Spleen (tissue), 7 donors: Measurements from ENCODE around the gene HCN3.

Experiments
- POLR2A ChIP-seq, 3 donors: fragments of 450-650 bp; IDR thresholded peaks; one replicate each; pipeline ENCODE4 v1.5.1; 2017; ENCODE audit warnings: antibody characterized with exemption in 3 of 3, mild to moderate bottlenecking in 1 of 3
- POLR2AphosphoS5 ChIP-seq, 3 donors: sonication (generic); formaldehyde crosslinking; IDR thresholded peaks; one replicate each; pipeline ENCODE4 v1.5.1; 2017; ENCODE audit warnings: antibody characterized with exemption in 3 of 3
- TF ChIP-seq, protein P1 (sequence below), 11 experiments: fragments of 200-600 bp in 7 of 11; fragments of 450-650 bp in 4 of 11; sonication (generic) in 4 of 11; IDR thresholded peaks in 8 of 11; conservative IDR thresholded peaks in 3 of 11; 1 replicate in 7 of 11; 2 replicates in 4 of 11; pipeline versions ENCODE4 v1.4.0 to v1.8.0; 2016 to 2021; ENCODE audit warnings: antibody characterized with exemption in 11 of 11, inconsistent platforms in 4 of 11, mild to moderate bottlenecking in 1 of 11
- donor health status: DM: no; HTN: no; CAD: no; lungs with moderate emphysema.
- donor health status: DM: no; HTN: no; CAD: no.
- donor health status: DM: no; HTN: no; CAD: no.

DNA sequence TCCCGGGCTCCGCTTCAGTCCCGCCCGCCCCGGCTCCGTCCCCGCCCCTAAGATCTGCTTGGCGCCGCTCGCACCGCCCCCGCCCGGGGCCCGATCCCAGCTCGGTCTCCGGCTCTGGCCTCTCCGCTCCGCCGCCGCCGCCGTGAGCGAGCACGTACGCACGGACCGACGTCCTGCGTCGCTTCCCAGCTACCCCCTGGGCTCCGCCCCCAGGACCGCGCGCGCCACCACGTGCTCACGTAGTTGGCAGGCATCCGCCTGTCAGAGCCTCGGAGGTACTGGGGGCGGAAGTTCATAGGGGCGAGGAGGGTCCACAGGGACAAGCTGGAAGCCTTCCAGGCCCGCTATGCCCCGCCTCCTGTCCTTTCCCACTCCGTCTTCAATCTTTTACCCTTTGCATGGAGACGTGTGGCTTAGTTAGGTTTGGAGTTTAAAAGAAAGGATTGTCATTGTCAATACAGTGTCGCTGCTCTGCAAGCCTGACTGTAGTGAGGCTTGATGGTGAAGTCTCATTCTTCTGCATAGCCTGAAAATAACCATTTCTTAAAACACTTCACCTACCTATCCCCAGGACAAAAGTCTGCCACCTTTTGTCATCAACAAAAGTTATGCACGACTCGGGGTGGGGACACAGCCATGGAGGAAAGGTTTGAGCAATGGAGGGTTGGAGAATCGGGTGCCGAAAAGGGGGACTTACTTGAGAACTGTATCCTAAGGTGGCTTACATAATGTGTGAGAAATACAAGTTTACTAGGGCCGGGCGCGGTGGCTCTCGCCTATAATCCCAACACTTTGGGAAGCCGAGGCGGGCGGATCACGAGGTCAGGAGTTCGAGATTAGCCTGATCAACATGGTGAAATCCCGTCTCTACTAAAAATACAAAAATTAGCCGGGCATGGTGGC lies 3.7 kb upstream of the HCN3 start, which contains the start of gene CLK2:
- TF ChIP-seq, protein P1, sequence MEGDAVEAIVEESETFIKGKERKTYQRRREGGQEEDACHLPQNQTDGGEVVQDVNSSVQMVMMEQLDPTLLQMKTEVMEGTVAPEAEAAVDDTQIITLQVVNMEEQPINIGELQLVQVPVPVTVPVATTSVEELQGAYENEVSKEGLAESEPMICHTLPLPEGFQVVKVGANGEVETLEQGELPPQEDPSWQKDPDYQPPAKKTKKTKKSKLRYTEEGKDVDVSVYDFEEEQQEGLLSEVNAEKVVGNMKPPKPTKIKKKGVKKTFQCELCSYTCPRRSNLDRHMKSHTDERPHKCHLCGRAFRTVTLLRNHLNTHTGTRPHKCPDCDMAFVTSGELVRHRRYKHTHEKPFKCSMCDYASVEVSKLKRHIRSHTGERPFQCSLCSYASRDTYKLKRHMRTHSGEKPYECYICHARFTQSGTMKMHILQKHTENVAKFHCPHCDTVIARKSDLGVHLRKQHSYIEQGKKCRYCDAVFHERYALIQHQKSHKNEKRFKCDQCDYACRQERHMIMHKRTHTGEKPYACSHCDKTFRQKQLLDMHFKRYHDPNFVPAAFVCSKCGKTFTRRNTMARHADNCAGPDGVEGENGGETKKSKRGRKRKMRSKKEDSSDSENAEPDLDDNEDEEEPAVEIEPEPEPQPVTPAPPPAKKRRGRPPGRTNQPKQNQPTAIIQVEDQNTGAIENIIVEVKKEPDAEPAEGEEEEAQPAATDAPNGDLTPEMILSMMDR (IDR thresholded peaks at IDR 0.05 in 8 of 11, conservative IDR thresholded peaks at IDR 0.05 in 3 of 11) = peak in 2 of 11 experiments; percentile 10 to 38
- TF ChIP-seq POLR2A (IDR thresholded peaks at IDR 0.05) (peak in 2 of 3 donors; percentile 38 to 73), POLR2AphosphoS5 (IDR thresholded peaks at IDR 0.05) (peak; percentile 98)
